GM06990 (cell line): ENCODE data around the gene KLHL22.
"Not testable (repeated sequence)": the region's sequence is repeated elsewhere in the genome, so short reads cannot be mapped to it uniquely, and the experiment has no call there.

Source experiments
- DNase-seq: peaks from one replicate; pipeline ENCODE4 v3.0.0-alpha.2; 2011; ENCODE audit not compliant: insufficient read length; ENCODE audit errors: extremely low read depth
- H3K27me3 ChIP-seq: replicated peaks from 2 replicates; pipeline ENCODE4 v1.6.0; 2011; ENCODE audit warnings: low read length; ENCODE audit not compliant: control insufficient read depth, insufficient read depth
- H3K36me3 ChIP-seq: 2 replicates; pipeline ENCODE4 v1.5.1; 2011; ENCODE audit warnings: low read length; ENCODE audit not compliant: control insufficient read depth, insufficient read depth
- H3K4me3 ChIP-seq: replicated peaks from 2 replicates; pipeline ENCODE4 v1.5.1; 2011; ENCODE audit warnings: low read depth, mild to moderate bottlenecking, control low read depth, low read length
- CTCF ChIP-seq: IDR thresholded peaks from 2 replicates; pipeline ENCODE4 v1.5.1; 2011; ENCODE audit warnings: low read length, control low read depth, mild to moderate bottlenecking, inconsistent platforms; ENCODE audit not compliant: insufficient read depth, poor library complexity, severe bottlenecking

KLHL22 gene

DNA sequence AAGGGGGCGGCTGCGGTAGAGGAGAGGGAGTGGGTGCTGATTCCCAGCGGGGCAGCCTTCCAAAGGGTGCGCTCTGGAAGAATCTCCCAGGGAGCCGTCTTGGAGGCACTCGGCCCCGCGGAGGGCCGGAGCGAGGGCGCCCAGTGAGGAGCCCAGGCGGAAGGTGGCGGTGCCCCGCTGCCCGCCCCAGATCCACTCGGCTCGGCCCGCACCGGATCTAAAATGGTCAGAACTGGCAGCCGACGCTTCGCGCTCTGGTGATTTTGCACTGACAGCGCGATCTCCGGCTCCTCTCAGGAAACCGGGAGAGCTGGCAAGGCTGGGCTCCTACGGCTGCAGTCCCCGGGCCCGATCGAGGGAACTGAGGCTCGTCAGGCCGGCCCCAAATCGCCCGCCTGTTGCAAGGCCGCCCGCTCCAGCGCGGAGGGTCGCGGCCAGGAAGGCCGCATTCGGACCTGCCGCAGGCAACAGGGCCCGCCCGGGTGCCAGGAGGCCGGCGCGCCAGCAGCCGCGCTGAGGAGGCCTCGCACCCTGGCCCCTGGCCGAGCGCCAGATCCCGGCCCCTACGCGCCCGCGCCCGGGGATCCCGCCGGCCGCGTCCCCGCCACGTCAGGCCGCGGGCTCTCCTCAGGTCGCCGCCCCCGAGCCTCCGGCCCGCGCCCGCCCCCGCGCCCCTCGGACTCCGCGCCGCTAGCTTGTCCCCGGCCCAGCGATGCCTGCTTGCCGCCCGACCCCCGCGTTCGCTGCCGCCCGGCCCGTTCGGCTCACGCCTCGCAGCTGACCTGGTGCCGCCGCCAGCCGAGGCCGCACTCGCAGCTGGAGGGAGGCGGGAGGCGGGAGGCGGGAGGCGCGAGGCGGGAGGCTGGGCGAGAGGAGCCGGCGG is at the start of gene KLHL22:
Gene KLHL22, minus strand, starts transcription at position 818 of the 883 bp plus-strand sequence. CDS start 6,584 bp downstream, outside the sequence.
- Histone ChIP-seq H3K27me3 (no peaks in the 10 kb centered on the region), H3K36me3 (no peaks in the 10 kb centered on the region), H3K4me3 (peak within 1 kb of the TSS; percentile 75)
- no peak for TF ChIP-seq CTCF
- DNase-seq: no peak

GRCh38 chr22:20545318-20545634 is 49.7 kb upstream of the KLHL22 start:
- not testable (repeated sequence) for H3K4me3 ChIP-seq, DNase-seq

DNA sequence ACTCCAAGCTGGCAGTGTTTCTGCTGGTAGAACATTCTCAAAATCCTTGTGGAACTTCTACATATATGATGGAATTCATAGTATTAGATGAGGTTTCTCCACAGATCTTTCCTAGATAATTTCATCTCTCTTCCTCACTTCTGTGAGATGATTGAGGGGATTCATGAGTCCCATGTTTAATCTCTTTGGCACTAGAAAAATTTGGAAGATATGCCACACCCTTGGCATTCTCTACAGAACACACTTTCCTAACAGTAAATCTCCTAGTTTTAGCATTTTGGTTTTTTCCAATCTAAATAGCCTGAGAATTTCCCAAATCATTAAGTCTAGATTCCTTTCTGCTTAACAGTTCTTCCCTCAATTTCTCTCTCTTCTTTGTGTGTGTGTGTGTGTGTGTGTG is 47.1 kb upstream of the KLHL22 start:
- Histone ChIP-seq H3K36me3 (peaks cover 2% of the 10 kb centered on the region), H3K4me3 (no peak overlapping the region), H3K27me3 (no peaks in the 10 kb centered on the region)
- DNase-seq: no peak
- TF ChIP-seq CTCF: no peak

More at GRCh38 chr22:20545318-20545634, 49.7 kb upstream of the KLHL22 start:
- H3K27me3 ChIP-seq, H3K36me3 ChIP-seq: not testable (repeated sequence)

GRCh38 chr22:20542055-20542454 is 46.5 kb upstream of the KLHL22 start:
- Histone ChIP-seq H3K4me3 (no peak overlapping the region), H3K36me3 (peaks cover 7% of the 10 kb centered on the region), H3K27me3 (no peaks in the 10 kb centered on the region)
- DNase-seq: no peak
- no peak for TF ChIP-seq CTCF

GRCh38 chr22:20538875-20539274 is 43.3 kb upstream of the KLHL22 start:
- not testable (repeated sequence) for DNase-seq, H3K4me3 ChIP-seq, H3K27me3 ChIP-seq
- peaks cover 16% of the 10 kb centered on the region for H3K36me3 ChIP-seq

GRCh38 chr22:20537983-20538382 is 42.4 kb upstream of the KLHL22 start:
- no peak overlapping the region for H3K4me3 ChIP-seq
- H3K36me3 ChIP-seq: peaks cover 20% of the 10 kb centered on the region
- no peak for TF ChIP-seq CTCF
- DNase-seq: no peak
- no peaks in the 10 kb centered on the region for H3K27me3 ChIP-seq
